Stimulated activated CD8-positive, alpha-beta memory T cell treated with anti-CD3 and anti-CD28 coated beads, Interleukin-15, amount 100 ng/mL, for 48 hours (primary cell): ENCODE results near the gene SUGP2.

Experiments used
- DNase-seq, 2 donors: peaks; one replicate each; pipeline ENCODE4 v3.0.0-alpha.2; 2020; ENCODE audit warnings: low read depth in 2 of 2

Gene SUGP2

GRCh38 chr19:19033426-19034203 is at the start of gene SUGP2, which contains the start of gene ARMC6:
TSS of gene SUGP2 (minus strand) at chr19:19033517. CDS start at chr19:19031071, 2,446 bp downstream.
TSS of gene ARMC6 (plus strand) at chr19:19033603. CDS start at chr19:19034210, 607 bp downstream.
- DNase-seq = peak; percentile 87

- DNase-seq = no peak
Observed at GRCh38 chr19:19081642-19082151, 48.4 kb upstream of the SUGP2 start.

- no peak for DNase-seq
Observed at GRCh38 chr19:19079571-19079970, 46.3 kb upstream of the SUGP2 start.

- no peak for DNase-seq
Observed at GRCh38 chr19:19078801-19079200, 45.5 kb upstream of the SUGP2 start.

GRCh38 chr19:19077103-19077502 is 43.8 kb upstream of the SUGP2 start:
- no peak for DNase-seq

- DNase-seq = no peak
Observed at GRCh38 chr19:19076476-19076875, 43.2 kb upstream of the SUGP2 start.

- no peak for DNase-seq
Observed at GRCh38 chr19:19075126-19075525, 41.8 kb upstream of the SUGP2 start.

GRCh38 chr19:19074196-19074882 is 41.0 kb upstream of the SUGP2 start:
- no peak for DNase-seq

- no peak for DNase-seq
Observed at GRCh38 chr19:19071897-19072296, 38.6 kb upstream of the SUGP2 start.

- DNase-seq = no peak
Observed at GRCh38 chr19:19068659-19069654, 35.6 kb upstream of the SUGP2 start.

GRCh38 chr19:19067276-19068072 is 34.2 kb upstream of the SUGP2 start:
- no peak for DNase-seq

GRCh38 chr19:19064811-19065745 is 31.8 kb upstream of the SUGP2 start:
- DNase-seq = no peak

- no peak for DNase-seq
Observed at GRCh38 chr19:19064098-19064722, 30.9 kb upstream of the SUGP2 start.

- peak; percentile 99 for DNase-seq
Observed at GRCh38 chr19:19063183-19064097, 30.1 kb upstream of the SUGP2 start, which contains the start of gene SLC25A42. TSS of gene SLC25A42 (plus strand) at chr19:19063994. CDS start at chr19:19096125, 32,131 bp downstream.

- DNase-seq = no peak
Observed at GRCh38 chr19:19062454-19063182, 29.3 kb upstream of the SUGP2 start.

- DNase-seq = no peak
Observed at GRCh38 chr19:19061506-19061905, 28.2 kb upstream of the SUGP2 start.
